Measurements from ENCODE around the gene TRAK2. TPM values are rescaled to one million over a fixed set of nuclear protein-coding genes. Genes with fewer than 3 reads are reported as not detected.

Gene TRAK2
- total and polyA plus RNA-seq, 2 experiments from 2014 or later: 9.2 to 26.7 TPM

GRCh38 chr2:201403880-201404279 lies 47.4 kb downstream of the TRAK2 start:
- DNase-seq (ENCODE audit: low spot score): no peak
- TF ChIP-seq EZH2 (IDR thresholded peaks at IDR 0.05; ENCODE audit: borderline replicate concordance) (no peak), CTCF (IDR thresholded peaks at IDR 0.05; ENCODE audit: poor library complexity) (no peak), EZH2phosphoT487 (IDR thresholded peaks at IDR 0.05; ENCODE audit: low read depth, severe bottlenecking, unreplicated experiment) (no peak)
- Histone ChIP-seq H3K36me3 (replicated peaks; ENCODE audit: insufficient read depth, low read depth) (no peaks in the 10 kb centered on the region), H3K4me3 (no peak overlapping the region), H3K27me3 (no peaks in the 10 kb centered on the region), H3K9me2 (replicated peaks; ENCODE audit: insufficient read depth) (no peaks in the 10 kb centered on the region), H2AFZ (no peak overlapping the region), H3K4me1 (ENCODE audit: insufficient read depth) (peaks cover 35% of the 10 kb centered on the region), H3K4me2 (peak overlapping the region; percentile 36), H3K9me3 (ENCODE audit: low read depth) (no peaks in the 10 kb centered on the region), H3K79me2 (peaks cover 7% of the 10 kb centered on the region), H3K27ac (peak overlapping the region; percentile 18), H4K20me1 (ENCODE audit: insufficient read depth, poor library complexity, severe bottlenecking) (no peaks in the 10 kb centered on the region)
- 85% methylated on average over 3 of the region's 3 CpGs for WGBS (ENCODE audit: low lambda C conversion rate, missing lambda C conversion rate)

GRCh38 chr2:201402651-201403562 lies 48.4 kb downstream of the TRAK2 start:
- Histone ChIP-seq H3K36me3 (replicated peaks; ENCODE audit: insufficient read depth, low read depth) (no peaks in the 10 kb centered on the region), H3K27ac (no peak overlapping the region), H3K4me2 (peak overlapping the region; percentile 36), H3K79me2 (peaks cover 7% of the 10 kb centered on the region), H3K9me2 (replicated peaks; ENCODE audit: insufficient read depth) (no peaks in the 10 kb centered on the region), H4K20me1 (ENCODE audit: insufficient read depth, poor library complexity, severe bottlenecking) (no peaks in the 10 kb centered on the region), H3K4me1 (ENCODE audit: insufficient read depth) (peaks cover 35% of the 10 kb centered on the region), H3K4me3 (no peak overlapping the region), H2AFZ (no peak overlapping the region), H3K9me3 (ENCODE audit: low read depth) (no peaks in the 10 kb centered on the region), H3K27me3 (no peaks in the 10 kb centered on the region)
- 81% methylated on average over 6 of the region's 6 CpGs for WGBS (ENCODE audit: low lambda C conversion rate, missing lambda C conversion rate)
- no peak for DNase-seq (ENCODE audit: low spot score)
- TF ChIP-seq EZH2phosphoT487 (IDR thresholded peaks at IDR 0.05; ENCODE audit: low read depth, severe bottlenecking, unreplicated experiment): no peak
- no peak for TF ChIP-seq EZH2 (IDR thresholded peaks at IDR 0.05; ENCODE audit: borderline replicate concordance)
- no peak for TF ChIP-seq CTCF (IDR thresholded peaks at IDR 0.05; ENCODE audit: poor library complexity)

- no peak overlapping the region for H3K27ac ChIP-seq
- no peak overlapping the region for H3K4me3 ChIP-seq
- H3K4me1 ChIP-seq (ENCODE audit: insufficient read depth): peaks cover 32% of the 10 kb centered on the region
- no peak overlapping the region for H2AFZ ChIP-seq
- peaks cover 7% of the 10 kb centered on the region for H3K79me2 ChIP-seq
- no peaks in the 10 kb centered on the region for H3K27me3 ChIP-seq
- no peaks in the 10 kb centered on the region for H3K9me3 ChIP-seq (ENCODE audit: low read depth)
- DNase-seq (ENCODE audit: low spot score): no peak
- no peaks in the 10 kb centered on the region for H4K20me1 ChIP-seq (ENCODE audit: insufficient read depth, poor library complexity, severe bottlenecking)
- no peaks in the 10 kb centered on the region for H3K36me3 ChIP-seq (replicated peaks; ENCODE audit: insufficient read depth, low read depth)
- H3K4me2 ChIP-seq: no peak overlapping the region
- WGBS (ENCODE audit: low lambda C conversion rate, missing lambda C conversion rate): 61% methylated on average over 3 of the region's 3 CpGs
- no peak for TF ChIP-seq CTCF (IDR thresholded peaks at IDR 0.05; ENCODE audit: poor library complexity)
- no peaks in the 10 kb centered on the region for H3K9me2 ChIP-seq (replicated peaks; ENCODE audit: insufficient read depth)
These were observed 49.4 kb downstream of the TRAK2 start for GRCh38 chr2:201401815-201402214.

All from hepatocyte (in vitro differentiated cells).